NCI-H146 treated with DMSO at 0.1 percent for 48 hours (cell line): ENCODE results near the gene GCK.
A peak's percentile ranks its signal among the peaks of the same experiment; 100 is the strongest.

Source experiments
- DNase-seq: peaks from one replicate; lab custom pipeline; 2025; ENCODE audit not compliant: unreplicated experiment; lab: John Stamatoyannopoulos, UW

The GCK gene

GRCh38 chr7:44223362-44224079 lies 34.3 kb upstream of the GCK start:
- peak; percentile 80 for DNase-seq

- DNase-seq: peak; percentile 29
These were observed 33.6 kb upstream of the GCK start for GRCh38 chr7:44222776-44223261.

- DNase-seq: no peak
These were observed 32.8 kb upstream of the GCK start for GRCh38 chr7:44222074-44222473.

GRCh38 chr7:44221231-44221791 lies 32.1 kb upstream of the GCK start:
- DNase-seq: no peak

GRCh38 chr7:44220358-44221112 lies 31.3 kb upstream of the GCK start:
- DNase-seq: no peak

- DNase-seq: no peak
These were observed 30.8 kb upstream of the GCK start for GRCh38 chr7:44220046-44220357.

GRCh38 chr7:44219371-44220045 lies 30.3 kb upstream of the GCK start:
- DNase-seq: no peak

- DNase-seq: no peak
These were observed 29.4 kb upstream of the GCK start for GRCh38 chr7:44218418-44219201.

- no peak for DNase-seq
These were observed 28.7 kb upstream of the GCK start for GRCh38 chr7:44217852-44218402.

GRCh38 chr7:44217223-44217714 lies 28.0 kb upstream of the GCK start:
- no peak for DNase-seq

- no peak for DNase-seq
These were observed 27.4 kb upstream of the GCK start for GRCh38 chr7:44216521-44217222.

- peak; percentile 62 for DNase-seq
These were observed 26.8 kb upstream of the GCK start for GRCh38 chr7:44216019-44216418.

GRCh38 chr7:44215531-44215930 lies 26.3 kb upstream of the GCK start:
- DNase-seq: peak; percentile 63

- no peak for DNase-seq
These were observed 24.7 kb upstream of the GCK start for GRCh38 chr7:44213877-44214388.

GRCh38 chr7:44213206-44213876 lies 24.1 kb upstream of the GCK start:
- no peak for DNase-seq

- no peak for DNase-seq
These were observed 23.4 kb upstream of the GCK start for GRCh38 chr7:44212581-44213184.

- no peak for DNase-seq
These were observed 22.8 kb upstream of the GCK start for GRCh38 chr7:44212018-44212417.

- DNase-seq: no peak
These were observed 22.0 kb upstream of the GCK start for GRCh38 chr7:44211126-44211675.
